K562 (cell line): Measurements from ENCODE around the gene ATG10. TPM values are rescaled to one million over a fixed set of nuclear protein-coding genes. Genes with fewer than 3 reads are reported as not detected.

Source experiments
- ATAC-seq: fragments of 200-7000 bp; cut with Tn5 transposase; 3 replicates; pipeline ENCODE4 v1.9.1; 2020; ENCODE audit warnings: moderate library complexity
- BruUV-seq: library from RNA; stranded (reverse); fragments of 400-500 nt; replicated peaks from 2 replicates; lab custom pipeline; 2021; lab: Mats Ljungman, UMichigan
- CTCF ChIA-PET: fragments of 300-600 bp; formaldehyde crosslinking; extraction: SDS; loops from one replicate; lab custom pipeline; 2021; ENCODE audit warnings: low intra/inter-chr PET ratio; lab: Yijun Ruan, JAX
- POLR2A ChIA-PET: fragments of 300-600, 350-650 bp; sonication (Branson Sonifier 250); formaldehyde crosslinking; extraction: SDS; loops from one replicate; lab custom pipeline; 2021; ENCODE audit warnings: antibody characterized with exemption, inconsistent platforms; lab: Yijun Ruan, JAX
- DNase-seq, 4 experiments: peaks; one replicate each; pipeline versions ENCODE4 v3.0.0 to v3.0.0-alpha.2; 2011 to 2018; ENCODE audit warnings: low spot score in 3 of 4, mixed read lengths in 3 of 4; ENCODE audit errors: extremely low read depth in 1 of 4
- FAIRE-seq: peaks from 2 replicates; lab custom pipeline; 2011; peaks lifted over from hg19 to GRCh38; lab: Jason Lieb, UNC
- H2AFZ ChIP-seq: 2 replicates; pipeline ENCODE4 v1.6.0; 2011; ENCODE audit warnings: low read depth, low read length, control low read depth, inconsistent platforms
- H3K27ac ChIP-seq: fragments of 200-600 bp; 3 replicates; pipeline ENCODE4 v1.8.0; 2011; ENCODE audit warnings: low read depth, mild to moderate bottlenecking, control low read depth, inconsistent platforms, low read length, moderate library complexity, mixed read lengths; ENCODE audit errors: extremely low read depth
- H3K27me3 ChIP-seq, 2 experiments: fragments of 300-600 bp in 1 of 2; 2 replicates in 1 of 2; 3 replicates in 1 of 2; pipeline versions ENCODE4 v1.6.0 to v1.8.0; 2011; ENCODE audit warnings: inconsistent platforms in 2 of 2, low read length in 2 of 2, mild to moderate bottlenecking in 1 of 2, mixed read lengths in 1 of 2, moderate library complexity in 1 of 2; ENCODE audit not compliant: control insufficient read depth in 2 of 2, insufficient read depth in 2 of 2
- H3K36me3 ChIP-seq: fragments of 300-600 bp; 3 replicates; pipeline ENCODE4 v1.8.0; 2011; ENCODE audit warnings: mild to moderate bottlenecking, low read length, inconsistent platforms; ENCODE audit not compliant: control insufficient read depth, insufficient read depth
- H3K4me1 ChIP-seq, 2 experiments: fragments of 200-600 bp in 1 of 2; replicated peaks in 1 of 2; 2 replicates in 1 of 2; 3 replicates in 1 of 2; pipeline versions ENCODE4 v1.5.1 to v1.8.0; 2011; ENCODE audit warnings: inconsistent platforms in 2 of 2, low read length in 2 of 2, mild to moderate bottlenecking in 1 of 2, mixed read lengths in 1 of 2, moderate library complexity in 1 of 2; ENCODE audit not compliant: control insufficient read depth in 2 of 2, insufficient read depth in 2 of 2
- H3K4me2 ChIP-seq: 2 replicates; pipeline ENCODE4 v1.6.1; 2011; ENCODE audit warnings: low read length, control low read depth, inconsistent platforms, mixed read lengths; ENCODE audit not compliant: insufficient read depth
- H3K4me3 ChIP-seq: fragments of 200-600 bp; sonication (generic), shearing (Covaris generic); 2 replicates; pipeline ENCODE4 v1.5.1; 2016; ENCODE audit warnings: control low read depth, inconsistent platforms
- H3K79me2 ChIP-seq: fragments of 200-600 bp; 3 replicates; pipeline ENCODE4 v1.8.0; 2011; ENCODE audit warnings: low read length, inconsistent platforms; ENCODE audit not compliant: control insufficient read depth, insufficient read depth
- H3K9ac ChIP-seq, 2 experiments: 2 replicates each; pipeline versions ENCODE4 v1.6.0 to v1.6.1; 2011; ENCODE audit warnings: low read depth in 2 of 2, low read length in 2 of 2, control low read depth in 1 of 2, inconsistent platforms in 1 of 2, mild to moderate bottlenecking in 1 of 2, mixed read lengths in 1 of 2; ENCODE audit not compliant: insufficient read depth in 1 of 2
- H3K9me1 ChIP-seq: one replicate; pipeline ENCODE4 v1.6.0; 2011; ENCODE audit warnings: inconsistent platforms, mild to moderate bottlenecking, low read length, moderate library complexity; ENCODE audit not compliant: control insufficient read depth, insufficient read depth
- H3K9me3 ChIP-seq: replicated peaks from 2 replicates; pipeline ENCODE4 v1.5.1; 2011; ENCODE audit warnings: low read depth, low read length, inconsistent platforms; ENCODE audit not compliant: control insufficient read depth, insufficient read depth
- H4K20me1 ChIP-seq: replicated peaks from 2 replicates; pipeline ENCODE4 v1.6.1; 2011; ENCODE audit warnings: low read length, inconsistent platforms, mixed read lengths; ENCODE audit not compliant: control insufficient read depth, insufficient read depth
- CHD1 ChIP-seq: fragments of 200-600 bp; sonication (generic); IDR thresholded peaks from one replicate; pipeline ENCODE4 v1.6.1; 2012; ENCODE audit warnings: mild to moderate bottlenecking, moderate library complexity, low read length, inconsistent platforms
- CREM ChIP-seq: IDR thresholded peaks from 2 replicates; pipeline ENCODE4 v1.6.1; 2014; ENCODE audit warnings: antibody characterized with exemption, low read depth
- HDGF ChIP-seq: fragments of 450-650 bp; IDR thresholded peaks from 2 replicates; pipeline ENCODE4 v1.6.1; 2016
- HNRNPLL ChIP-seq: fragments of 200-400 bp; formaldehyde crosslinking; IDR thresholded peaks from 2 replicates; pipeline ENCODE4 v1.6.1; 2017; ENCODE audit warnings: low read length, low read depth, mild to moderate bottlenecking; ENCODE audit not compliant: poor library complexity, severe bottlenecking
- KAT7 ChIP-seq: sonication (generic); formaldehyde crosslinking; IDR thresholded peaks from 2 replicates; pipeline ENCODE4 v1.8.0; 2022; ENCODE audit warnings: missing genetic modification reagents, mild to moderate bottlenecking, borderline replicate concordance
- LCOR ChIP-seq: sonication (generic); formaldehyde crosslinking; IDR thresholded peaks from 2 replicates; pipeline ENCODE4 v1.8.0; 2022; ENCODE audit warnings: mild to moderate bottlenecking, missing genetic modification reagents
- MAFF ChIP-seq: IDR thresholded peaks from 2 replicates; pipeline ENCODE4 v1.6.1; 2012; ENCODE audit warnings: low read length, improper control_type of control experiment
- PML ChIP-seq: IDR thresholded peaks from 2 replicates; pipeline ENCODE4 v1.6.1; 2012; ENCODE audit warnings: low read length, inconsistent platforms
- PREB ChIP-seq: sonication (generic); formaldehyde crosslinking; IDR thresholded peaks from 2 replicates; pipeline ENCODE4 v1.8.1; 2023; ENCODE audit warnings: mild to moderate bottlenecking, missing genetic modification reagents
- RAD51 ChIP-seq: fragments of 450-650 bp; IDR thresholded peaks from 2 replicates; pipeline ENCODE4 v1.7.1; 2016; ENCODE audit warnings: low read depth, mild to moderate bottlenecking, borderline replicate concordance
- U2AF2 ChIP-seq: fragments of 200-400 bp; formaldehyde crosslinking; optimal IDR thresholded peaks from 2 replicates; pipeline ENCODE3; 2017; ENCODE audit warnings: low read depth, mild to moderate bottlenecking, low read length
- XRCC4 ChIP-seq: IDR thresholded peaks from one replicate; pipeline ENCODE4 v1.6.1; 2011; ENCODE audit not compliant: insufficient read depth, insufficient read length; ENCODE audit errors: extremely low read depth
- ZNF311 ChIP-seq: fragments of 250-450 bp; sonication (Bioruptor Pico); IDR thresholded peaks from 2 replicates; pipeline ENCODE4 v1.4.0; 2020; ENCODE audit warnings: mild to moderate bottlenecking, moderate library complexity
- ZNF696 ChIP-seq: fragments of 250-450 bp; sonication (Bioruptor Pico); conservative IDR thresholded peaks from 2 replicates; pipeline ENCODE4 v1.4.0; 2020; ENCODE audit warnings: mild to moderate bottlenecking, moderate library complexity
- ZNF740 ChIP-seq, 3 experiments: fragments of 200-800 bp in 1 of 3; sonication (Bioruptor generic) in 1 of 3; sonication (generic) in 1 of 3; formaldehyde crosslinking in 1 of 3; IDR thresholded peaks; 2 replicates each; pipeline versions ENCODE4 v1.6.1 to v1.8.0; 2016 to 2022; ENCODE audit warnings: mild to moderate bottlenecking in 2 of 3, missing compliant biosample characterization in 2 of 3, missing genetic modification characterization in 2 of 3, missing genetic modification reagents in 1 of 3
- ZZZ3 ChIP-seq: fragments of 450-650 bp; IDR thresholded peaks from 2 replicates; pipeline ENCODE4 v1.6.1; 2016; ENCODE audit warnings: antibody characterized with exemption, mild to moderate bottlenecking, moderate library complexity
- WGBS: fragments of 100-300 bp; shearing (Covaris generic); methylation state at CpG from one replicate; pipeline ENCODE4 v1.1.6; 2016; ENCODE audit warnings: low coverage, mixed read lengths; ENCODE audit not compliant: insufficient coverage; ENCODE audit errors: missing lambda C conversion rate; 5-methylcytosine and 5-hydroxymethylcytosine counted together
- in situ Hi-C: fragments of 300-500 bp; cut with MboI; formaldehyde crosslinking; loops from 4 replicates; pipeline ENCODE4 v1.15.0; 2018; ENCODE audit warnings: inconsistent platforms, mixed read lengths
- intact Hi-C: fragments of 100-400 bp; cut with micrococcal nuclease; formaldehyde crosslinking; loops from 2 replicates; pipeline ENCODE4 v1.14.2; 2022
- polyA plus RNA-seq, 8 experiments: library from polyadenylated mRNA; depleted of rRNA in 4 of 8; stranded (reverse) in 5 of 8; unstranded in 3 of 8; fragments of >200 nt; fragmentation: Nextera tagmentation in 2 of 8; fragmentation: Illumina TruSeq in 1 of 8; extraction: Ambion mirVana in 2 of 8; extraction: Trizol in 1 of 8; gene quantifications; 2 replicates each; pipeline versions ENCODE4 v1.2.1 to v1.2.3, GENCODE V29; 2011 to 2014; ENCODE audit warnings: inconsistent platforms in 1 of 8, missing spikeins in 1 of 8
- total RNA-seq, 7 experiments: library from RNA; depleted of rRNA in 6 of 7; stranded (reverse); fragments of >200 nt in 6 of 7; fragmentation: Illumina TruSeq in 2 of 7; extraction: Trizol in 2 of 7; gene quantifications; 2 replicates each; pipeline versions ENCODE4 v1.2.1 to v1.2.3, GENCODE V29; 2011 to 2021; ENCODE audit warnings: low replicate concordance in 1 of 7

Gene ATG10
- total and polyA plus RNA-seq, 9 of the 15 experiments (the other 6 are each of a cell fraction or from before 2014, with no cell fraction given) = 7.0 to 18.8 (median 14.6) TPM

- TF ChIP-seq MAFF (no peak), ZZZ3 (no peak), XRCC4 (no peak), ZNF740 (CRISPR knock-in tag; IDR thresholded peaks at IDR 0.05) (no peak), ZNF740 (tag; IDR thresholded peaks at IDR 0.05) (no peak), HNRNPLL (no peak), U2AF2 (no peak)
- TF ChIP-seq, all 486 proteins: peak for 0
These were observed 45.8 kb upstream of the ATG10 start (continued) for GRCh38 chr5:81925981-81926380.

- no peaks in the 10 kb centered on the region for H4K20me1 ChIP-seq
- WGBS = 45% methylated on average over 1 of the region's 1 CpG
- peaks cover 0 to 3% of the 10 kb centered on the region in 2 experiments; a peak in 1 of 5 replicates for H3K4me1 ChIP-seq
- POLR2A ChIA-PET = no interaction called here
- no peak for FAIRE-seq
- no peak overlapping the region for H3K4me3 ChIP-seq
- H3K79me2 ChIP-seq = no peaks in the 10 kb centered on the region
- no peak overlapping the region for H3K27ac ChIP-seq
- H2AFZ ChIP-seq = 0 out of 2 replicates have a peak overlapping the region, but pooled peaks have one; percentile 7
- intact Hi-C loops = no loop called here
- CTCF ChIA-PET = no interaction called here
- no peaks in the 10 kb centered on the region for H3K9me3 ChIP-seq
- H3K27me3 ChIP-seq = no peaks in the 10 kb centered on the region
- TF ChIP-seq CREM (no peak), CHD1 (no peak), PREB (no peak), ZNF696 (CRISPR knock-in tag) (no peak), RAD51 (no peak), ZNF311 (CRISPR knock-in tag) (no peak), PML (no peak), HDGF (no peak), KAT7 (CRISPR knock-in tag) (no peak), LCOR (CRISPR knock-in tag) (no peak)
- TF ChIP-seq, all 486 proteins: peak for 0
- Histone ChIP-seq H3K36me3 (no peaks in the 10 kb centered on the region), H3K9ac (no peak overlapping the region), H3K4me2 (no peak overlapping the region), H3K9me1 (no peaks in the 10 kb centered on the region)
- in situ Hi-C loops = no loop called here
- DNase-seq (no peak), ATAC-seq (no peak)
- BruUV-seq = no TSS peak
These were observed 35.8 kb upstream of the ATG10 start for GRCh38 chr5:81936066-81936465.
